GM23338 (cell line): ENCODE measurements around the gene PAPPA. TPM values are rescaled to one million over a fixed set of nuclear protein-coding genes. Genes with fewer than 3 reads are reported as not detected.
A peak's percentile ranks its signal among the peaks of the same experiment; 100 is the strongest.

ENCODE experiments used
- ATAC-seq: fragments of 200-7000 bp; cut with Tn5 transposase; 3 replicates; pipeline ENCODE4 v1.9.1; 2020
- DNase-seq: peaks from one replicate; pipeline ENCODE4 v3.0.0-alpha.2; 2015; ENCODE audit warnings: low spot score
- H2AFZ ChIP-seq: fragments of 200-600 bp; sonication (generic); 2 replicates; pipeline ENCODE4 v1.8.0; 2016; ENCODE audit warnings: antibody characterized with exemption, mild to moderate bottlenecking, moderate library complexity
- H3F3A ChIP-seq: fragments of 200-600 bp; sonication (generic); replicated peaks from 2 replicates; pipeline ENCODE4 v1.8.0; 2017; ENCODE audit warnings: antibody characterized with exemption, mixed run types, low read depth
- H3K27ac ChIP-seq: fragments of 200-600 bp; sonication (generic); 2 replicates; pipeline ENCODE4 v1.6.1; 2016; ENCODE audit warnings: low read depth
- H3K27me3 ChIP-seq: fragments of 200-600 bp; sonication (generic); 2 replicates; pipeline ENCODE4 v1.8.0; 2016; ENCODE audit warnings: mild to moderate bottlenecking, mixed run types, moderate library complexity; ENCODE audit not compliant: insufficient read depth
- H3K36me3 ChIP-seq: fragments of 200-600 bp; sonication (generic); 2 replicates; pipeline ENCODE4 v1.8.0; 2016; ENCODE audit warnings: mild to moderate bottlenecking; ENCODE audit not compliant: insufficient read depth
- H3K4me1 ChIP-seq: fragments of 200-600 bp; sonication (generic); 2 replicates; pipeline ENCODE4 v1.8.0; 2016; ENCODE audit warnings: mild to moderate bottlenecking, moderate library complexity; ENCODE audit not compliant: insufficient read depth
- H3K4me2 ChIP-seq: fragments of 200-600 bp; sonication (generic); 2 replicates; pipeline ENCODE4 v1.7.1; 2017; ENCODE audit warnings: mixed run types
- H3K4me3 ChIP-seq: fragments of 200-600 bp; sonication (generic); 2 replicates; pipeline ENCODE4 v1.6.1; 2016; ENCODE audit warnings: mixed run types
- H3K79me2 ChIP-seq: fragments of 200-600 bp; sonication (generic); replicated peaks from 2 replicates; pipeline ENCODE4 v1.8.0; 2017; ENCODE audit warnings: mild to moderate bottlenecking; ENCODE audit not compliant: insufficient read depth
- H3K9me2 ChIP-seq: fragments of 200-600 bp; sonication (generic); 2 replicates; pipeline ENCODE4 v1.8.0; 2017; ENCODE audit not compliant: insufficient read depth
- H4K20me1 ChIP-seq: fragments of 200-600 bp; sonication (generic); replicated peaks from 2 replicates; pipeline ENCODE4 v1.8.0; 2017; ENCODE audit warnings: mild to moderate bottlenecking; ENCODE audit not compliant: insufficient read depth
- H3K27ac Mint-ChIP-seq: 2 replicates; pipeline ENCODE4 v1.8.0; 2020; ENCODE audit warnings: inconsistent platforms, mild to moderate bottlenecking, moderate library complexity, mixed read lengths
- H3K27me3 Mint-ChIP-seq: 3 replicates; pipeline ENCODE4 v1.8.0; 2022; ENCODE audit warnings: low read depth, mild to moderate bottlenecking, moderate library complexity, mixed read lengths, inconsistent platforms; ENCODE audit not compliant: insufficient read depth, poor library complexity
- H3K36me3 Mint-ChIP-seq: 3 replicates; pipeline ENCODE4 v1.8.0; 2021; ENCODE audit warnings: low read depth, mild to moderate bottlenecking, inconsistent platforms, moderate library complexity, mixed read lengths
- H3K4me1 Mint-ChIP-seq: 3 replicates; pipeline ENCODE4 v1.8.0; 2020; ENCODE audit warnings: mild to moderate bottlenecking, inconsistent platforms, mixed read lengths
- H3K4me3 Mint-ChIP-seq: 3 replicates; pipeline ENCODE4 v1.8.0; 2021; ENCODE audit warnings: moderate library complexity, mild to moderate bottlenecking, inconsistent platforms, mixed read lengths
- H3K9me3 Mint-ChIP-seq: 3 replicates; pipeline ENCODE4 v1.8.0; 2020; ENCODE audit warnings: moderate library complexity, mild to moderate bottlenecking, inconsistent platforms, mixed read lengths
- CREB1 ChIP-seq: fragments of 250-450 bp; sonication (Bioruptor Pico); IDR thresholded peaks from 2 replicates; pipeline ENCODE4 v1.5.0; 2020; ENCODE audit warnings: low read depth, mild to moderate bottlenecking, moderate library complexity
- ETS1 ChIP-seq: IDR thresholded peaks from 2 replicates; pipeline ENCODE4 v1.6.1; 2016; ENCODE audit warnings: antibody characterized with exemption
- EZH2 ChIP-seq: fragments of 200-600 bp; sonication (generic); IDR thresholded peaks from one replicate; pipeline ENCODE4 v1.8.0; 2017; ENCODE audit warnings: antibody characterized with exemption, mild to moderate bottlenecking, low read depth; ENCODE audit not compliant: unreplicated experiment
- EZH2phosphoT487 ChIP-seq: fragments of 200-600 bp; sonication (generic); IDR thresholded peaks from one replicate; pipeline ENCODE4 v1.8.1; 2018; ENCODE audit warnings: antibody characterized with exemption; ENCODE audit not compliant: unreplicated experiment
- NANOG ChIP-seq: IDR thresholded peaks from 2 replicates; pipeline ENCODE4 v1.6.1; 2016; ENCODE audit warnings: antibody characterized with exemption, borderline replicate concordance
- REST ChIP-seq: IDR thresholded peaks from one replicate; pipeline ENCODE4 v1.6.1; 2018; ENCODE audit warnings: antibody characterized with exemption; ENCODE audit not compliant: unreplicated experiment
- ZNF114 ChIP-seq: fragments of 250-450 bp; sonication (Bioruptor Pico); IDR thresholded peaks from 2 replicates; pipeline ENCODE4 v1.5.0; 2020; ENCODE audit warnings: mild to moderate bottlenecking, moderate library complexity
- ZNF462 ChIP-seq: fragments of 250-450 bp; sonication (Bioruptor Pico); IDR thresholded peaks from 2 replicates; pipeline ENCODE4 v1.5.0; 2020; ENCODE audit warnings: mild to moderate bottlenecking, moderate library complexity
- polyA plus RNA-seq: library from polyadenylated mRNA; unstranded; fragments of >200 nt; fragmentation: Nextera tagmentation; extraction: Ambion mirVana; gene quantifications from 2 replicates; pipeline ENCODE4 v1.2.1, GENCODE V29; 2016
- total RNA-seq: library from RNA; depleted of rRNA; stranded (reverse); fragments of >200 nt; shearing (Covaris generic); gene quantifications from 2 replicates; pipeline ENCODE4 v1.2.3, GENCODE V29; 2014

The PAPPA gene
- total and polyA plus RNA-seq, 2 experiments from 2014 or later, result 0.38 to 0.66 TPM

- TF ChIP-seq REST (no peak), CREB1 (no peak), EZH2phosphoT487 (no peak), NANOG (no peak), EZH2 (no peak), ETS1 (no peak)
Observed at GRCh38 chr9:116352958-116353357, 199.4 kb downstream of the PAPPA start (continued).

GRCh38 chr9:116355153-116355921, 201.7 kb downstream of the PAPPA start:
- Mint-ChIP-seq H3K27me3 (no peaks in the 10 kb centered on the region), H3K36me3 (no peaks in the 10 kb centered on the region), H3K27ac (no peak overlapping the region), H3K4me3 (no peak overlapping the region), H3K9me3 (no peaks in the 10 kb centered on the region), H3K4me1 (peaks cover 20% of the 10 kb centered on the region)
- Histone ChIP-seq H3K27me3 (no peaks in the 10 kb centered on the region), H3K79me2 (no peaks in the 10 kb centered on the region), H3K4me2 (no peak overlapping the region), H3K4me3 (no peak overlapping the region), H3F3A (no peaks in the 10 kb centered on the region), H3K4me1 (0 out of 2 replicates have a peak, but pooled peaks cover 3% of the 10 kb centered on the region), H3K36me3 (no peaks in the 10 kb centered on the region), H4K20me1 (peaks cover 7% of the 10 kb centered on the region), H2AFZ (no peak overlapping the region), H3K27ac (no peak overlapping the region), H3K9me2 (no peaks in the 10 kb centered on the region)
- ATAC-seq (peak; percentile 83), DNase-seq (peak; percentile 54)
- no peak for TF ChIP-seq ZNF114 (CRISPR knock-in tag)
- TF ChIP-seq ZNF462 (CRISPR knock-in tag), result peak; percentile 31; the same call in 1 of the 2 replicates
- TF ChIP-seq REST, result peak; percentile 72
